ENCODE results near the gene PCMTD2.

Gene PCMTD2

DNA sequence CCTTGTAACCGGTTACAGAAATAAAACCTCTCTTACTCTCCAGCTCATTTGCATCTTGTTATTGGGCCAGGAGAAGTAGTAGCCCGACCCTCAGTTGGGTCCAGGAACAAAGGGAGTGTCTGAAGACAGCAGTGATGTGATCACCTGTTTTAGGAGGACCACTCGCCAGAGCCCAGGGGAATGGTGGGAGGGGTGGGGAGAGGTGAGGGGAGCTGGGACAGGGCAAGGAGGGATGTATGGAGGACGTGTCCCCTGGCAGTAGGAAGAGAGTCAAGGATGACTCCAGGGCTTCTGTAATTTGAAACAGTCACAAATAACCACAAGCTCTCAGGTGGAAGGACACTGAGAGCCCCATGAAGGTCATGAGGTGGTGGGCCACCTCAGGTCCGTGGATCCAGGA lies 1.4 kb upstream of the PCMTD2 start:
- no peak for TF ChIP-seq CTCF (IDR thresholded peaks at IDR 0.05; ENCODE audit: borderline replicate concordance, control extremely low read depth, extremely low read depth, insufficient read depth, missing control alignments)
- in situ Hi-C loops (cut with MboI; ENCODE audit: low sequenced_read_pairs, unreplicated experiment), result no loop called here
- no peak for DNase-seq (ENCODE audit: low spot score)

GRCh38 chr20:64254571-64255360 lies 782 bp upstream of the PCMTD2 start:
- no peak for DNase-seq (ENCODE audit: low spot score)
- no peak for TF ChIP-seq CTCF (IDR thresholded peaks at IDR 0.05; ENCODE audit: borderline replicate concordance, control extremely low read depth, extremely low read depth, insufficient read depth, missing control alignments)
- in situ Hi-C loops (cut with MboI; ENCODE audit: low sequenced_read_pairs, unreplicated experiment), result no loop called here

DNA sequence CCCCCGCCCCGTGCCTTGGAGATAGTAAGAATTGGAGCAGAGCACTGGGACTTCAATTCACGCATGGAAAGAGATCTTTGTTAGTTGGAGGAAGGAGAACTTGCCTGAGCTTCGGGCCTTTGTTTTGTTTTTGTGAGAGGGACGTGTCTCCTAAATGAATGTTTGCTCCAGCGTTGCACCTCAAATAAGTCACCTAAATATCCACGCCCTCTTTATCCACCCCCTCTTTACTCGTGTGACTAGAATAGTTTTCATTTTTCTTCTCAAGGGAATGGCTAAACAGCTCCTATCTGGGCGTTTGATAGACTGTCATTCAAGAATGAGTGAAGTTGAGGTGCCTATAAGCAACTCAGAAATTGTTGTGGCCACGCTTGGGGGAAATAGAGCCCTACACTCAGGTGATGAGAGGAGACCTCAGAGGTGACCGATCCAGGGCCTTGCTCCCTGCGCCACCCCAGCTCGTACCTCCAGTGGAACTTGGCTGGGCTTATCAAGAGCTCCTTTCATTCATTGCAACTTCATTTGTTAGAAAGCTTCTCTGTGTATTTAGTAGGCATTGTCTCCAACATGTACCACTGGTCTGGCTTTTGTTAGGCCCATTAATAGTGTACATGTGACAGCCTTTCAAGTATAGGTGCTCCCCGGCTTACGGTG lies 861 bp downstream of the PCMTD2 start:
- no peak for DNase-seq (ENCODE audit: low spot score)
- in situ Hi-C loops (cut with MboI; ENCODE audit: low sequenced_read_pairs, unreplicated experiment), result no loop called here
- no peak for TF ChIP-seq CTCF (IDR thresholded peaks at IDR 0.05; ENCODE audit: borderline replicate concordance, control extremely low read depth, extremely low read depth, insufficient read depth, missing control alignments)

GRCh38 chr20:64257107-64257757 lies 1.7 kb downstream of the PCMTD2 start:
- TF ChIP-seq CTCF (IDR thresholded peaks at IDR 0.05; ENCODE audit: borderline replicate concordance, control extremely low read depth, extremely low read depth, insufficient read depth, missing control alignments), result no peak
- in situ Hi-C loops (cut with MboI; ENCODE audit: low sequenced_read_pairs, unreplicated experiment), result no loop called here
- no peak for DNase-seq (ENCODE audit: low spot score)

GRCh38 chr20:64258071-64258823 lies 2.7 kb downstream of the PCMTD2 start:
- DNase-seq (ENCODE audit: low spot score), result no peak
- in situ Hi-C loops (cut with MboI; ENCODE audit: low sequenced_read_pairs, unreplicated experiment), result no loop called here
- TF ChIP-seq CTCF (IDR thresholded peaks at IDR 0.05; ENCODE audit: borderline replicate concordance, control extremely low read depth, extremely low read depth, insufficient read depth, missing control alignments), result no peak

DNA sequence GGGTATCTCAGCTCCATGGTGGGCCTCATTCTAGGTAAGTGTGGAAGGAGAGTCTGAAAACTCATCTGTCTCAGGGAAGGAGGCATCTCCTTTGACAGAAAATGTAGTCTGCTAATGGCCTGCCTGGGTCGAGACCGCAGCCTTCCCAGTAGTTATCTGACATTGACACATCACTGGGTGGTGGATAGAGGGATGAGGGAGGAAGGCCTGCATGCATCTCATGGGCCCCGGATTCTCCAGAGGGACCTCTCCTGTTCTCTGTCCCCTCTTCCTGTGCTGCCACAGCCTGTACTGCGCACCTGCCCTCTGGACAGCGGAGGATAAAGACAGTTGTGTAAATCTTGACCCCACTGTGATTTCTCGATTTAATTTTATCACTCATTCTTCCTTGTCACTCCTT lies 4.7 kb downstream of the PCMTD2 start:
- no peak for TF ChIP-seq CTCF (IDR thresholded peaks at IDR 0.05; ENCODE audit: borderline replicate concordance, control extremely low read depth, extremely low read depth, insufficient read depth, missing control alignments)
- in situ Hi-C loops (cut with MboI; ENCODE audit: low sequenced_read_pairs, unreplicated experiment), result no loop called here
- no peak for DNase-seq (ENCODE audit: low spot score)
